ENCODE data around the gene EDN3.
"Not testable (repeated sequence)": the region's sequence is repeated elsewhere in the genome, so short reads cannot be mapped to it uniquely, and the experiment has no call there.

The EDN3 gene

DNA sequence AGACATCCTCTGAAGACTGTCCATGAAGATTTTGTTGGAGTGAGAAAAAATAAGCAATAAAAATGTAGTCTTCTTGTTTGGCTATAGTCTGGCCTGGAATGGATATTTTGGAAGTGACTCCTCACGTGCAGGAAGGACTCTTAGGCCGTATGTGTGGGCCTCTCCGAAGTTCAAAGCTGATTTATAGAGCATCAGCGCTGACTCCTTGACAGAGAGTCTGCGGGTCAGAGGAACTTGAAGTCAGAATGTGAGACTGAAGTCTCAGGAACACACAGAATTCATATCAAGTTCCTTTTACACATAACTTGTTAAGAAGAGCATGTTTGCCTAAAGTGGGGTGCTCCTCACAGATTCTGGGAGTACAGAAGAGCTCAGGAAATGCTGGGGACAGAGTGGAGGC lies 36.1 kb downstream of the EDN3 start:
- no peak for DNase-seq

DNA sequence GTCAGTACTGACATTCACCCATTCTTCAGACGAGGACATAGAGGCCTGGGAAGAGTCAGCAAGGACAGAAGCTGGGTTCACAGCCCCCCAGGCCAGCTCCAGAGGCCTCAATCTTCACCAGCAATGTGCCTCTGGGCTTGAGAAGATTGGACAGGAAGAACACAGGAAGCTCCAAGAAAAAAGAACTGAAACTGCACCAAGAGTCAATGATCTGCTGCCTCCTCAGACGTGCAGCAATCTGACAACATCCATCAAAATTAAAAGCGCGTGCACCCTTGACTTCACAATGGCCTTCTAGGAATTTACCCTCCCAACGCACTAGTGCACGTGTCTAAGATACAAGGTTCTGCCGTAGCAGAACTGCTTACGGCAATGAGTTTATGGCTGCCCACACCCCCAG lies 38.0 kb downstream of the EDN3 start:
- DNase-seq: not testable (repeated sequence)

DNA sequence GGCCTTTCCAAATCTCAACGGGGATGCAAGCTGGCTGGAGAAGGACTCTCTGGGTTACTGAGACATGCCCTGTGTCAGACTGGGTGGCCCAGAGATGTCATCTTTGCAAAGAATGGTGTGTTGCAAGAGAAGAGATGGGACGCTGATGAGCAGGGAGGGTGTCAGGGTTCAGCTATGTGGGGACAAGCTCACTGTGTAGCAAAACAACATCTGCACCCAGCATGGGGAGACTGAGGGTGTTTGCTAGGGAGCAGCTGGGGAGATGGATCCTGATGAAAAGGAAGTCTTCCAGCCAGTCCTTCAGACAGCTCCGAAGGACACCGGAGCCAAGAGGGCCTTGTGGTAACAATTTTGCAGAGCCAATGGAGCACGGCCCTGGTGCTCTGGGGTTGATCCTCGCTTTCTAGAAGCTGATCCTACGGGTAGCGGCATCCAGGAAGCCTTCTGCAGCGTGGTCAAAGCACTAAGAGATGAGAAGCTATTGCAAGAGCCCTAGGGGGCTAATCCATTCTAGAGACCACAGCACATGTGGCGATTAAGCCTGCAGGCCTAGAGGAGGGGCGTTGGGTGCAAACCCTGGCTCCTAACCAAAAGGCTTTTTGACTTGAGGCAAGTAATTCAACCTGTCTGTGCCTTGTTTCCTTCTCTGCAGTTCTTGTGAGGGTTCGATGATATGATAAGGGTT lies 39.9 kb downstream of the EDN3 start:
- peak; percentile 55 for DNase-seq

DNA sequence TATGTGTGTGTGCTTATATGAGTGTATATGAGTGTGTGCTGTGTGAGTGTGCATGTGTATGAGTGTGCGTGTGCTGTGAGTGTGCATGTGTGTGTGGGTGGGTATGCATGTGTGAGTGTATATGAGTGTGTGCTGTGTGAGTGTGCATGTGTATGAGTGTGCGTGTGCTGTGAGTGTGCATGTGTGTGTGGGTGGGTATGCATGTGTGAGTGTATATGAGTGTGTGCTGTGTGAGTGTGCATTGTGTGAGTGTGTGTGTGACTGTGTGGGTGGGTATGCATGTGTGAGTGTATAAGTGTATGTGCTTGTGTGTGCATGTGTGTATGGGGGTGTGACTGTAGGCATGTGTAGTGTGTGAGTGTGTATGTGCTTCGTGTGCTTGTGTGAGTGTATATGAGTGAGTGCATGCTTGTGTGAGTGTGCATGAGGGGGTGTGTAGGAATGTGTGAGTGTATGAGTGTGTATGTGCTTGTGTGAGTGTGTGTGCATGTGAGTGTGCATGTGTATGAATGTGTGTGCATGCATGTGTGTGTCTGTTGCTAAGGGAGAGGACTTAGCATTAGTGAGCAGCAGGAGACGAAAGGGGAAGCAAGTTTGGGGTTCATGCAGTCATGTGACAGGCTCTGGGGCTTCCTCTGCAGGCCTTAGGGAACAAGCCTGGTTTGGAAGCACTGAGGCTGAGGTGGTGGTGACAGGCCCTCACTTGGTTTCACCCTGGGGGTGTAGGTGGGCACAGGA lies 41.0 kb downstream of the EDN3 start:
- DNase-seq: peak; percentile 85

DNA sequence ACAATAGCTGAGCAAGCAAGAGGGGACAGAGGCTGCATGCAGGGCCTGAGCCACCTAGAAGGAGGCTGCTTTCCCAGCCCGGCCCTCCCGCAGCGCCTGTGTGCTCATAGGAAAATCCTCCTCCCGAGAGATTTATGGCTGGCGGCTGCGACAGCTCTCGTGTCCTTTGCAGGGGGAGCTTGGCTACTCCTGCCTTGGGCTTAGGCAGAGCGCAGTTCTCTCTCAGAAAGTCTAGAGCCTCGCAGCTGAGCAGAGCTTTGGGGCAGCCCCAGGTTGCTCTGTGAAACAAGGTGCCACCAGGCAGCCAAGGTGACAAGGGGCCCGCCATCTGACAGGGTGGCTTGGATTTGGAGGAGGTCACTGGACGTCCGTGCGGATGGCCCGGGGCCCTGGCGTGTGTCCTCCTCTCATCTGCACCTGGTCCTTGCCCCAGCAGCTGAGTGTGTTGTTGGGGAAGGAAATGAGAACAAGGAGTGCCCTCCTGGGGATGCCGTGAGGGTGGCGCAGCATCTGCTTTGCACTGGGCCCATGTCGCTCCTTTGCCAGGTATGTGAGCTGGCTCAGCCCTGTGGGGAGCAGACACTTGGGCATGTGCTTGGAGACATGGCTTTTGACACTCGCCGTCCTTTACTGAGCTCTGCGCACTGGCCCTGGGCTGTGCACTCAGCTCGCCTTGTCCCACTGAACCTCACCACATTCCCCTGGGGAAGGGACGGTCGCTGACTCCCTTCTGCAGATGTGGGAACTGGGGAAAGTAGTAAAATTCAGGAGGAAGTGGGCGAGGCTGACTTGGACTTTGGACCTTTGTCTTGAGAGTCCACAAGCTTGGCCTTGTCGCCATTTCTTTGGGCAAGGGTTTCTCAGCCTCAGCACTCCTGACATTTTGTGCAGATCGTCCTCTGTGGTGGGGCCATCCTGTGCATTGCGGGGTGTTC lies 41.9 kb downstream of the EDN3 start:
- DNase-seq: peak; percentile 69

DNA sequence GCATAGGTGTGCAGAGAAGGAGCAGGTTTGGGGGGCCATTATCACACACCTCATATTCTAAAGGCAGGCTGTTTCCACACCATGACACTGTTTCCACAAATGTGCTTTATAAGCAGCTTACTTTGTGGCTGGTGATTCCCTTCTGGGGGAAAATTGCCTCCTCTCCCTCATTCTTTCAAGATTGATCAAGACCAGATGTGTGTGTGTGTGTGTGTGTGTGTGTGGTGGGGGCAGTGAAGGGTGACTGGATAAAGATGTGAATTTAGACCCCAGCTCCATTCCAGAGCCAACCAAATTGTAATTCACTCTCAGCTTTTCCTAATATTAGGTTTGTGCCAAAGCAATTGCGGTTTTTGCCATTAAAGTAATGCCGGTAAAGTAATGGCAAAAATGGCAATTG lies 45.6 kb downstream of the EDN3 start:
- DNase-seq: no peak

DNA sequence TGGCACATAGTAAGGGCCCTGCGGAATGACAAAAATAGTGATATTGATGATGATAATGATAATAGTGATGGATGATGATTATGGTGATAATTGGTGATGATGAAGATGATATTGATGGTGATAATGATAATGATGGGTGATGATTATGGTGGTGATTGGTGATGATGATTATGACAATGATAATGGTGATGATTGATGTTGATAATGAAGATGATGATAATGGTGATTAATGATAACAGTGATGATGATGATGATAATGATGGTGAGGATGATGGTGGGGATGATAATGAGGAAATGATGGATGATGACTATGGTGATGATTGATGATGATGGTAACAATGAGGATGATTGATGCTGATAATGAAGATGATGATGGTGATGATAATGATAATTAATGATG lies 48.9 kb downstream of the EDN3 start:
- no peak for DNase-seq

DNA sequence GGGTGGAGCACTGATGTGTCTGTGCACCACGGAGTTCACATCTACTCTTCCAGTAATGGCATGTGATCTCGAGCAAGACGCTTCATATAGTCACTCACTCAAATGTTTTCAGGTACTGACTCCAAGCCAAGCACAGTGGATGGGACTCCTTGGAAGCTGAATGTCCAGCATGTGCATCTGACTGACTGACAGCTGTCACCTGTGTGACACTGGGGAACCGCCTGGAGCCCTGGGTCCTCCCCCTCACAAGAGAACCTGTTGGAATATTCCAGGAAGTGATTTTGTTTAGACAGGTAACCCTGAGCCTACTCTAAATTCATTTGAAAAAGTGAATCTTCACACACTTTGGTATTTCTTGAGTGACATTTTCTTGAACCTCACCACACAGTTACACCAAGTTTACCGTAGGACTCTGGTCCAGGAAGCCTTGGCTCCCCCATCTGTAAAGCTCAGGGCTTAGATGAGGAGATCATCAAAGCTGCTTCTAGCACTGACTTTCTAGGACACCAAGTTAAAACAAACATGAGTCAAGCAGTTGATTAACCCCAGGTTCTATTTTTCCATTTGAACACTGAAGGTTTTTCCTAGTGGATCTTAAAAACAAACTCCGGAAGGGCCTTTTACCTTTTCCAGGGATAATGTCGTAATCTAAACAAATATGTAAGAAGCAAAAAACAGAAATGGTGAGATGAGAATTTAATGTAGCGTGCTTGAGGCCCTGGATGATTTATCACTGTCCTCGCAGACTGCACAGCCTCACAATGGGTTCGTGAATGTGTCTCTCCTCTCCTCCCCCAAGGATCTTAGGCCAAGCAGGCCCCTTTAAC lies 50.1 kb downstream of the EDN3 start:
- DNase-seq: no peak

DNA sequence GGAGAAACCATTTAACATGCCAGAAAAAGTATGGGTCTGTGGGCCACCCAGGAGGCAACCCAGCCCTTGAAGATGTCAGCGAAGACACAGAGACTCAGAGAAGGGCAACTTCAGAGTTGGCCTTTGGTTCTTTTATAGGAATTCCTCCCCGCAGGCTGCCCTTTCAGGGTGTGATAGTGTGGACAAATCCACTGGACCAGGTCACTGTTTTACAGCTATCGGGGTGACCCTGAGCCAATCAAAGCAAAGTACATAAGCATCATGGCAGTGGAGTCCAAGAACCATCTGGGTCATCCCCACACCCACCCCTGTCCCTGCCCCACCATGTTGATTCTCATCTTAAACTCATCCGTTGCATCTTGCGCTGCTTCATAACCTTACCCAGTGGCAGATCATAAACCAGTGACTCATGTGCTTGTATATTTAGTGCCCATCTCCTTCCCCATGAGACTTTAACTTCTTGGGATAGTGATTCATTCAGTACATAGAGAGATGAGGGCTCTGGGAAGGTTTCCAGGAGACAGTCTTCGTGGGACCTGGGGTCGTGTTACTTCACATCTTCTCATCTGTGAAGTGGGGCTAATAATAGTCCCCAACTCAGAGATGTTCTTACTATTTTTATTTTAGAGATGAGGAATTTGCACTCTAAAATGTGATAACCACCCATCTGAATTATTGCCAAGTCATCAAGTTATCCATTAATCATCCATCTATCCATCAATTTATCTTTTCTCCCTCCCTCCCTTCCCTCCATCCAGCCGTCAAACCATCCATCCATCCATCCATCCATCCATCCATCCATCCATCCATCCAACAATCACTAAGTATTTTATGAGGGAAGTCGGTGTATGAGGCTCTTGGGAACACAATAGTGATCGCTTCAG lies 51.0 kb downstream of the EDN3 start:
- no peak for DNase-seq

DNA sequence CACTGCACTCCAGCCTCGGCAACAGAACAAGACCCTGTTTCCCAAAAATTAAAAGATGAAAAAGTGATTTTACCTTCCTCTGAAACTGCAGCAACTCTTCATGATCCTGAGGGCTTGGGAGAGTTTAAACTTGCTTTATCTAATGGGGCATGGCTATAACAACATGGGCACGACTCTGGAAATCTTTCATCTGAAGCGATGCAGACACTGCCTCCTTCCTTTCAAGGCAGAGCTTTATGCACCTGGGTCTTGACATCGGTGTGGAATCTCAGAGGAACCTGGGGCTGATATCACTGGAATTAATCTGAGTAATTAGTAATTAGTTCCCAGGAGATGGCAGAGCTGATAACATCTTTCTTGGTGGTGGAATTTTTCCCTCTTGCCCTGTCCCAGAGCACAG lies 52.1 kb downstream of the EDN3 start:
- DNase-seq: no peak

DNA sequence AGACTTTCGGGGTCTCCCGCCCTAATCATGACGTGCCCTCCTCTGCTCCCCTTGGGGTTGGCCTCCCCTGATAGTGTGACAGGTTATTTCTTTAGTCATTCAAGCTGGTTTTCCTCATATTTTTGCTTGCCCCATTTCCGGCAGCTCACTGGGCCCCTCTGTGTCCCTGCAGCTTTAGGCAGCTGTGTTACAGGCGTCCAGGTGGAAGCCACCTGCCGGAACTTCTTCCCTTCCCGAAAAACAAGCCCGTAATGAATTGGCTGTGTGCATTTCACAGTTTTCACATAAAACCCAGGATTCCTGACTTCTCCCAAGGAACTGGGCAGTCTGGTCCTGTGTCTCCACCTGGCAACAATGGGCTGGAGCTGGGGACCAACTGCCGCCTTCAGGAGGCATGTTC lies 52.6 kb downstream of the EDN3 start:
- no peak for DNase-seq

DNA sequence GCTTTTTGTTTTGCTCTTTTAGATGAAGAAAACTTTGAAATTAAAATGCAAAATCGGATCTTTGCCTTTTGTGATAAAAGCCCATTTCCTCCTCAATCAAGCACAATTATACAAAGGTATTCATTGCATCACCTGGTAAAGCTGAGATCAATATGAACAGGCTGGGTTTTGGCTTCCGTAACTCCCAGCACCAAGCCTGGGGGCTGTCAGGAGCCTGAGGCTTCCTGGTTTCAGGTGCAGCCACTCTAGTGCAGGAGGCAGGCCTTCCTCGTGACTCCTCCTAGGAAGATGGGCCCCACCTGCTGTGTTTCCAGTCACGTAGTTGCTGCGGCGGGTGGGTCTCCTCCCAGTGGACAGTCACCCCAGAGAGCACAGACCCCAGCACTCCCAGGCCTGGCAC lies 54.0 kb downstream of the EDN3 start:
- DNase-seq: no peak

DNA sequence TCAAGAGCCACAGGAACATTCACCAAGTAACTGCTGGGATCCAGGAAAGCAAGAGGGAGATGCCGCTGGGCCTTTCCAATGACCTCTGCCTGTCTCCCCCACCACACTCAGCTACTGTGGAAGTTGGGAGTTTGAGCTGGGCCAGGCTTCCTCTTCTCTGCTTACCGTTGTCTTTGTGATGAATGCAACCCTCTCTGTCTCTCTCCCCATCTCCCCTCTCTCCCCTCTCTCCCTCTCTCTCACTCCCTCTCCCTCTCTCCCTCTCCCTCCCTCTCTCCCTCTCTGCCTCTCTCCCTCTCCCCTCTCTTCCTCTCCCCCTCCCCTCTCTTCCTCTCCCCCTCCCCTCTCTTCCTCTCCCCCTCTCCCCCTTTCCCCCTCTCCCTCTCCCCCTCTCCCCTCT lies 54.8 kb downstream of the EDN3 start:
- no peak for DNase-seq

DNA sequence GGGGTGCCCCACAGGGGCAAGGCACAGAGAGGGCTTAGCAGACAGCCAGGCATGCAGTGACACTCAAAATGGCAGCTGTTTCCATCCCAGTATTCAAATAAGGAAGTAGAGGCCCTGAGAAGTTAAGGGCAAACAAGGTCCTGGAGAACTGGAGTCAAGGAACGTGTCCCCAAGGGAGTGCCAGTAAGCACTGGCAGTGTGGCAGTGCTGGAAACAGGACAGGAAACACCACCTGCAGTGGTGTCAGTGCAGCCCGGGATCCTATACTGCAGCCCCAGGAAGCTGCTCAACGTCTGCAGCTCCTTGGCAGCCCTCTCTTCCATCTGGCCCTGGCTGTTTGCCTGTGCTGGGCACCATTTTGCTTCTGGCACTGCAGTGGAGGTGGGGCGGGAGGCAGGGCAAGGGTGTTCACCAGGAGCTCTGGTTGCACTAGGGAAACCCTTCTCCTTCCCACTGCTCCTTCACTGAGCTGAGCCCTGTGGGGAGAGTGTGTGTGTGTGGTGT lies 56.3 kb downstream of the EDN3 start:
- DNase-seq: no peak

DNA sequence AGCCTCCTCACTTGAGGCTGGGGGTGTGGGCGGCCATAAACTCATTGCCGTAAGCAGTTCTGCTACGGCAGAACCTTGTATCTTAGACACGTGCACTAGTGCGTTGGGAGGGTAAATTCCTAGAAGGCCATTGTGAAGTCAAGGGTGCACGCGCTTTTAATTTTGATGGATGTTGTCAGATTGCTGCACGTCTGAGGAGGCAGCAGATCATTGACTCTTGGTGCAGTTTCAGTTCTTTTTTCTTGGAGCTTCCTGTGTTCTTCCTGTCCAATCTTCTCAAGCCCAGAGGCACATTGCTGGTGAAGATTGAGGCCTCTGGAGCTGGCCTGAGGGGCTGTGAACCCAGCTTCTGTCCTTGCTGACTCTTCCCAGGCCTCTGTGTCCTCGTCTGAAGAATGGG lies 58.4 kb downstream of the EDN3 start:
- peak; percentile 13 for DNase-seq

DNA sequence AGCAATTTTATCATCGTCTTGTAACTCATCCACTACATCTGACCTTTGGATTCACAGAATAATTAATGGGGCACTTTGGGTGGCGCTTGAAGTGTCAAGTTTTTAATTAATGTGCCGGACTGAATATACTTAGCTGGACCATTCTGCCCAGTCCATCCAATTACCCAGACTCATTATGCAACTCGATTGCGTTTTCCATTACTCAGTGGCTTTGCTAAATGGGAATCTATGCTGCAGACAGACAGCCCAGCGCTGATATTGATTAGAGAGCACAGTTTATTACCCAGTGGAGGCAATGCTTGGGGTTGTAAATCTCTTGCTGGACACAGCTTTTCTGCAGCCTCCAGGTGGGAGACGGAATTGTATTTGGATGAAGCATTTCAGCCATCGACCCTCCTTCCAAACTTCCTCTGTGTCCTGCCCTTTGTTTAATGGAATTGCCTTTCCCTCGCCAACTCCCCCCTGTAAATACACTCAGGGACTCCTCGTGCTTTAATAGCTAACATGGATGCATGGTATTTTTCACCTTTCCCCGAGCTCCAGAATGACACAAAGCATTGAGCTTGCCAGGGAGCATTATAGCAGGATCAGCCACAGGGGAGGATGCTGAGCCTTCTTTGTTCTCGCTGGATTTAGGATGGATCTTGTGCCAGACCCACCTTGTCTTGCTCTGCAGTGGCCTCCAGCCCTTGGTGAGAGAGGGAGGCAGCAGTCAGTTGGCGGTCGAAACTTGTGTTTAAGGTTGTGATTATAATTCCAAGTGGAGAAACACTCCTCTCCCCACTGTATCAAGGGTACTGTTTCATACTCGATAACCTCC lies 59.7 kb downstream of the EDN3 start:
- DNase-seq: no peak

DNA sequence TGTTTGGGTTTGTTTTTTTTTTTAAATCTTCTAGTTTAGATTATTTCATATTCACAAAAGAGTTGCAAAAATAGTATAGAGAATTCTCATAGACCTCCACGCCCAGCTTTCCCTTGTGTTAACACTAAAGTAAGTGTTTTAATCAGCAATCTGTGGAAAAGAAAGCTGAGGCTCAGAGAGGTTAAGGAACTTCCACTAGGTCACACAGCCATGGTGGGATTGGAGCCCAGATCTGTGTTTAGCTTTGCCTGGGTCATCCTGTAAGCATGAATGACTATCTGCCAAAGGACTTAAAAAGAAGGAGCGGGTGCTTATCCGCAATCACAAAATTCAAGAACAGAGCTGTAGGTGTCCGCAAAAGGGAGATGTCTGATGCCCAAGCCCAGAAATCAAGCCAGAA lies 60.5 kb downstream of the EDN3 start:
- no peak for DNase-seq

DNA sequence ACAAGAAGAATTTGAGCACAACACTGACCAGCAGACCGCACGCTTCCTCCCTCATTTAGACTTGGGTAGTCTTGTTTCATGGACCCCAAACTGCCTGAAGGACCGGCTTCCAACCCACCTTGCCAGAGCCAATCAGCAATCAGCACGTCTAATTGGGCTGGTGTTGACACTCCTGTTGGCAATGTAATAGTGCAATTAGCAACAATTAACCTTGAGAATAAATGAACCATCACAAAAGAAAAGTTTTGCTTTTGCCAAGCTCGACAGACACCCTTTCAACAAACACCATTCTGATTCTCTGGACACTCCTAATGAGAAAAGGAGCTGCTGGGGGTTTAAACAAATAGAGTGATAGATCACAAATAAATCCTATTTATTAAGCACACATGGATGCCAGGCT lies 61.0 kb downstream of the EDN3 start:
- DNase-seq: no peak

DNA sequence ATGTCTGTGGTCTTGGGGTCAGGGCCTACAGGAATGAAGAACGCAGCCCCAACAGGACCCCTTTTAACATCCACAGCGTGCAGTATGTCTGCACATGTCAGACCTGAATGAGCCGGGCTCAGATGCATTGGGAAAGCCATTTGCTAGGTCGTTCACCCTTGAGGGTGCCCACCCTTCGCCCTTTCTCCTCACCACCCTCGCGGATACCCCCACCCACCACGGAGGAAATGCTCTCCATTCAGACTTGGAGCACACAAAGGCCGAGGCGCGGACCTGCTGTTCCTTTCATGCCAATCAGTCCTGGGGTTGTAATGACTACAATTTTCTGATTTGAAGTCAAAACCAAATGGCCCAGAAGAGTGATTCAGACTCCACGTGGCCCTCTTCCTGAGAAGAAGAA lies 62.7 kb downstream of the EDN3 start:
- DNase-seq: no peak

DNA sequence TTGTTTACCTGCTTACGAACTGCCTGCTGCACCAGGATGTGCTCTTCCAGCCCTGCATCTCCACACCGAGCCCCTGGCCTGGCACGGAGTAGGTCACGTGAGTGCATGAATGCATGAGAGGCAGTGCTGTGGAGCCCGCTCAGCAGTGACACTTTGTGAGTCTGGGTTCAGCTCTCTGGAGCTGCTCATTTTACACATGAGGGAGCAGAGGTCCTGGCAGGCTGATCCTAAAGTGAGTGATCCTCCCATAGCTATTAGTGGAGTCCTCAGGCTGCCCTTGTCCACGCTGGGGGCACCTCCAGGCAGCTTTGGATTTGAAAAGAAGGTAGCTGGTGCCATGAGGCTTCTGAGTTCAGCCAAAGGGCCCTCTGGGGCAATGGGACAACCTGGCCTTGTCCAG lies 64.2 kb downstream of the EDN3 start:
- DNase-seq: no peak
